ENCODE results near the gene FKBP15.
A peak's percentile ranks its signal among the peaks of the same experiment; 100 is the strongest.

The FKBP15 gene

GRCh38 chr9:113228130-113228665, 7.1 kb upstream of the FKBP15 start:
- peak; percentile 93 to 95 for DNase-seq

GRCh38 chr9:113227436-113227835, 6.4 kb upstream of the FKBP15 start:
- DNase-seq: peak; percentile 63 to 90

GRCh38 chr9:113223963-113224362, 2.9 kb upstream of the FKBP15 start:
- DNase-seq: no peak

DNA sequence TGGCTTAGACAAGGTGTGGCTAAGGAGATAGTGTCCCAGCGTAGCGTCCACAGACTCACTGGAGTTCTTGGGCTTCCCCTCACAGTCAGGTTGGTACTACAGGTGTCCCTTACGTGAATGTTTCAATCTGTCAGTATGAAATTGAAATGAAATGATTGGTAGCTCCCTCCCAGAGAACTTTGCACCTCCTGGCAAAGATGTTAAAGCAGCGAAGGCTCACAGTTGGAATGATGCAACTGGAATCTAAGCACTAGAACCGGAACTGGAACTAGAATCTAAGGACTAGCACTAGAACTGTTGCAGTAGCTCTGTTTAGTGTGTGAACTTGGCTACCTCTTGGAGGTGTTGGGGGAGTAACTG, 1.4 kb upstream of the FKBP15 start:
- DNase-seq: peak; percentile 4 to 12

GRCh38 chr9:113221800-113222481, 864 bp upstream of the FKBP15 start:
- DNase-seq: peak in 1 of 2 experiments; percentile 43

DNA sequence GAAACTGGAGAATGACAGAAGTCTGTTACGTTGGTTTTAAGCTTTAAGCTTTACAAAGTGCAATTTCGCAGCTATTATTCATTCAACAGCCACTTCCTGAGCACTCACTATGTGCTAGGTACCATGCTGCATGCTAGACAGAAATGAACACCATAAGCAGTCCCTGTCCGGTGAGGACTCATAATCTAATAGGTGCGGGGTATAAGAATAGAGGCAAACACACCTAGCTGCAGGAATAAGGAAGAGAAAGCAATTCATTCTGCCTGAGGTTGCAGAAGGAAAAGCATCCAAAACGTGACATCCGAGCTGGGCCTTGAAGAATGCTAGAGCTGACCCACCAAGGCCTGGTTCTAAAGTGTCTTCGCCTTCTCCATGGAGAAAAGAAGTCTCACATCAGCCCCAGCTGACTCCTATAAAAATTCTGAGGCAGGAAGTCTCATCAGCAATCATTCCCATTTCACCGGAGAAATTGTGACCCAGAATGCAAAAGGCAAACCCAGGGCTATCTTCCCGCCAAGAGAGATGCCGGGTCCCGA, 542 bp downstream of the FKBP15 start:
- no peak for DNase-seq

DNA sequence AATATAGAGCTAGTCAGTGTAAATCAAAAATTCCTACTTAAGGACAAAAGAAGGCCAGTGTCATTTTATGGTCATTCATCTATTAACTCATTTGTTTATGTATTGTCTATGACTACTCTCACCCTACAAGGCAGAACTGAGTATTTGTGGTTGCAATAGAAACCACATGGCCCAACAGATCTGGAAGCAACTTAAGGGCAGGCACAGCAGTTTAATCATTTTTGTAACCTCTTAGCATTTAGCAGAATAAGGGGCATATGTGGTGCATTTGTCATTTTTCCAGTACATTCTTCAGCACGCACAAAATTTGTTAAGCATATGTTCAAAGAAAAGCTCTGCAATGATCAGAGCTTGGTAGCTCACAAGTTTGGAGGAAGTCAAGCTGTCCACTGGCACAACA, 1.1 kb downstream of the FKBP15 start:
- no peak for DNase-seq

DNA sequence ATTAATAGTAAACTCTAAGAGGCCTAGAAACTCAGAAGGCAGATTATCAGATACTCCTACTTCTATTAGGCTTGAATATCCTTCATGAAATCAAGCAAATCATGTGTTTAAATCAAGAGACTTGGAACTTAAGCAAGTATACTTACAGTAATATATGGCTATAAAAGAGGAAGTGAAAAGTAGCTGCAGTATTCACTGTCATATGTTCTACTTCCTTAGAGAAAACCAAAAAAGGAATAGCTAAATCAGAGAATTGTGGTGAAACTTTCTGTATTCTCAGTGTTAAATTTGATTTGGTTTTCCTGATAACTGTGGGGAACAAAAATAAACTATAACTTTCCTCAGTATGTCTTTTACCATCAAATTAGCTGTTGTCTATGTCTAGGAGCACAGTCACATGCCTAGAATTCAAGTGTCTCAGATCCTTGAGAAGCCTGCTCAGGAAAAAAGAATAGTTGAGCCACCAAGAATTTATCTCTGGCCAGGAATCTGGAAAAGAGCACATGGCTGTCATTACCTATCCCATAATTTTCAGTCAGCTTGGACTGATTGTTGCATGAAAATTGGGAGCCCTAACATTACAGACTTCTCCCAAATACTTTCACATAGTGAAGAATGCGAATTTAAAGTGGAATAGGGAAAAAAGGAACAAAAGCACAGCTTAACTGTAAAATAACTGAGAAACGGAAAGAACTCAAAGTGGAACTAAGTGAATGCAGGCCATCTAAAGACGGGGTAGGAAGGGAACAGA, 1.7 kb downstream of the FKBP15 start:
- no peak for DNase-seq

DNA sequence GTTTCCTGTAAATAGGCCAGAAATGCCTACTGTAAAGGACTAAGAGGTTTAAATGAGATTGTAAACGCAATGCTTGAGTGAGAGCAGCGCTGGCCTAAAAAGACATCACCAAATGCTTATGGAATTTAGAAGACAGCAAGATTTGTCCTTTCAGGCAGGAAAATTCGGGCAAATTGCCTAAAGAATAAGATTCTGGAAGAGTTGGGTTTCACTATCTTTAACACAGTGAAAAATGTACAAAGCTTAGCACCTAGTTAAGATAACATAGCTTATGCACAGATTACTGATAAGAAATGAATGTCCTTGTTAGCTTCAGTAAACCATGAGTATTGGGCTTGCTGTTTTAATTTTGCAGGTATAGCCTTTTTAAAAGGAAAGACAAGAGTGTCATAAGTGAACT, 4.7 kb downstream of the FKBP15 start:
- no peak for DNase-seq

- no peak for DNase-seq
Observed at GRCh38 chr9:113215132-113215531, 5.9 kb downstream of the FKBP15 start.

GRCh38 chr9:113210815-113211214, 10.3 kb downstream of the FKBP15 start:
- DNase-seq: no peak

DNA sequence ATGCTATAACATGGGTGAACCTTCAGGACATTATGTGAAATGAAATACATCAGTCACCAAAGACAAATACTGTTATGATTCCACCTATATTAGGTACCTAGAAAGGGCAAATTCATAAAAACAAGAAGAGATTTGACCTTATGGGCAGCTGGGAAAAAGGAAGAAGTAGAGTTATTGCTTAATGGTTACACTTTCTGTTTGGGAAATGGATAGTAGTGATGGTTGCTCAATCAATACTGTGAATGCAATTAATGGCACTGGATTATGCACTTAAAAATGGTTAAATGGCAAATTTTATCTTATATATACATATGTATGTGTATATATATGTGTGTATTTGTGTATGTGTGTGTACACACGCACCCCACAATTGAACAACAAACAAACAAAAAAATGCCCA, 15.2 kb downstream of the FKBP15 start:
- no peak for DNase-seq

- no peak for DNase-seq
Observed at GRCh38 chr9:113205432-113205831, 15.6 kb downstream of the FKBP15 start.

GRCh38 chr9:113199683-113200329, 21.3 kb downstream of the FKBP15 start:
- DNase-seq: no peak

GRCh38 chr9:113192455-113192854, 28.6 kb downstream of the FKBP15 start:
- DNase-seq: peak in 1 of 2 experiments; percentile 7

- DNase-seq: no peak
Observed at GRCh38 chr9:113187929-113188595, 33.0 kb downstream of the FKBP15 start.

- no peak for DNase-seq
Observed at GRCh38 chr9:113186137-113186755, 34.8 kb downstream of the FKBP15 start.

DNA sequence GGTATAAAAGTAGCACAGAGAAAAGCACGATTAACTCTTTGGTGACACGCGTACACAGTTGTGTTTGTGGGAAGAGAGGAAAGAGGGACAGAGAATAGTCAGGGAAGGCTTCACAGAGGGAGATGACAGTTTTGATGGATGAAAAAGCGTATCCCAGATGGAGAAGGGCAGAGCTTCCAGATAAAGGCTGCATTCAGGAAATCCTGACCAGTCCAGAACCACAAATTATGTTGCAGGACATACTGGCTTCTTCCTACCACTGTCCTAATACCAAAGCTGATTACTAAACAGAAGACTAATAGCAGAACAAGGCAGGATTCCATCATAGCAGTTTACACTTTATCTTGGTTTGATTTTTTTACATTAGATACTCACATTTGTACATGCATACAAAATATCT, 35.8 kb downstream of the FKBP15 start:
- DNase-seq: no peak

DNA sequence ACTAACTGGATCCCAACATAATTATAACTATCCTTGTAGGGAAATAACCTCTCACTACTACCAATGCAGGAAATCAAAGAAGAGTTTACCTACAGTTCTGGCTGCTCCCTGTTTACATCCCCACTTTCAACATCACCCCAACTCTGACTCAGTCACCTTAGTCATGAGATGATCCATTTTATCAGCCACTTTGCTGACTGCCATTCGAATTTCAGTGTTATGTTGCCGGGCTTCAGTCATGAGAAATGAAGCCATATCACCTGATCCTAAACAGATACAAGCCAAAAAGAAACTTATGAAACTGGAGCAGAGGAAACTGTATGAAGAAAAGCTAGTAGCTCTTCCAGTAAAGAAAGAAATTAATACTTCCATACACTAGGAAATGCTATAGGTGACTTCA, 36.5 kb downstream of the FKBP15 start:
- DNase-seq: no peak

DNA sequence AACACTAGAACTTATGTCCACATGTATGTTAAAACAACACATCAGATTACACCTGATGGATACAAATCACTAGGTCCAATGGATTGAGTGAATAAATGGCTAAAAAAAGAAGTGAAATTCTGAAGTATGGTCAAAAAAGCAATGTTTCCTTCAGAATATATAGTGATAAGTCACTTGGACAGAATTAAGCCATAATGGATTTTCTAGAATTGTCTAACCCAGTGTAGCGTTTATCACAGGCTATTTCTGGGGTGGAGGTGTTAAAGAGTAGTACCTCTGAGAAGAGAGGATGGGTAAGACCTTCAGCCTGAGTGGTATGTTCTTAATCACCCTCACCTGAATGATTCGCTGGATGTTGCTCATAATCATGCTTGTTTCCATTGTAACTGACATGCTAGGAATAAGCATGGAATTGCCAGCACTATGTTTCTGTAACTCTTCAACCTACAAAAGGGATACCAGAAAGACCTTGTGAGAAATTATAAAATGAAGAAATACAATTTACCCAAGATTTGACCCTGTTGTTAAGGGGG, 37.1 kb downstream of the FKBP15 start:
- no peak for DNase-seq

- no peak for DNase-seq
Observed at GRCh38 chr9:113181165-113181564, 39.9 kb downstream of the FKBP15 start.

GRCh38 chr9:113179839-113180238, 41.2 kb downstream of the FKBP15 start:
- no peak for DNase-seq

All from NCI-H526 (cell line).